SU-DHL-6 (cell line): ENCODE data around the gene NAV1.

Experiments used
- H2AFZ ChIP-seq: fragments of 200-600 bp; sonication (generic); 2 replicates; pipeline ENCODE4 v1.6.1; 2014; ENCODE audit warnings: low read depth, mild to moderate bottlenecking, moderate library complexity, mixed read lengths, antibody characterized with exemption, low read length; ENCODE audit not compliant: severe bottlenecking
- H3F3A ChIP-seq: fragments of 200-600 bp; shearing (Covaris generic); 2 replicates; pipeline ENCODE4 v1.6.0; 2016; ENCODE audit warnings: antibody characterized with exemption, mild to moderate bottlenecking; ENCODE audit not compliant: insufficient read depth
- H3K27ac ChIP-seq: fragments of 200-600 bp; sonication (generic); 2 replicates; pipeline ENCODE4 v1.5.1; 2016; ENCODE audit warnings: low read depth, mild to moderate bottlenecking, low read length, moderate library complexity, mixed read lengths
- H3K27me3 ChIP-seq: fragments of 200-600 bp; sonication (generic), shearing (Covaris generic); 2 replicates; pipeline ENCODE4 v1.6.0; 2014; ENCODE audit warnings: mild to moderate bottlenecking, low read length
- H3K36me3 ChIP-seq: fragments of 200-600 bp; sonication (generic); 2 replicates; pipeline ENCODE4 v1.6.1; 2014; ENCODE audit warnings: mild to moderate bottlenecking, low read length, mixed read lengths
- H3K4me2 ChIP-seq: fragments of 300-600, 200-600 bp; shearing (Covaris generic), sonication (generic); 2 replicates; pipeline ENCODE4 v1.6.0; 2014; ENCODE audit warnings: low read length, low read depth, mild to moderate bottlenecking; ENCODE audit not compliant: poor library complexity, severe bottlenecking
- H3K4me3 ChIP-seq: fragments of 200-600 bp; sonication (generic); 2 replicates; pipeline ENCODE4 v1.5.1; 2014; ENCODE audit warnings: antibody characterized with exemption, low read length, mild to moderate bottlenecking, mixed read lengths; ENCODE audit not compliant: insufficient read depth, poor library complexity, severe bottlenecking
- H3K79me2 ChIP-seq: fragments of 200-600 bp; sonication (generic); 2 replicates; pipeline ENCODE4 v1.6.1; 2014; ENCODE audit warnings: mild to moderate bottlenecking, low read length, moderate library complexity; ENCODE audit not compliant: insufficient read depth
- H3K9ac ChIP-seq: fragments of 200-600 bp; sonication (generic); 2 replicates; pipeline ENCODE4 v1.7.0; 2014; ENCODE audit warnings: mild to moderate bottlenecking, low read length
- H3K9me2 ChIP-seq: fragments of 200-600 bp; sonication (generic); replicated peaks from 2 replicates; pipeline ENCODE4 v1.6.1; 2014; ENCODE audit warnings: low read length; ENCODE audit not compliant: insufficient read depth
- H3K9me3 ChIP-seq: fragments of 200-600 bp; sonication (generic); 2 replicates; pipeline ENCODE4 v1.6.1; 2014; ENCODE audit warnings: low read length, mixed read lengths; ENCODE audit not compliant: insufficient read depth
- H4K20me1 ChIP-seq: fragments of 200-600 bp; sonication (generic); 2 replicates; pipeline ENCODE4 v1.6.1; 2014; ENCODE audit warnings: low read depth, mild to moderate bottlenecking, antibody characterized with exemption, low read length, moderate library complexity, mixed read lengths
- EZH2phosphoT487 ChIP-seq: fragments of 200-600 bp; sonication (generic), shearing (Covaris generic); conservative IDR thresholded peaks from 2 replicates; pipeline ENCODE4 v1.6.1; 2018; ENCODE audit warnings: mild to moderate bottlenecking, antibody characterized with exemption, low read length, moderate library complexity, mixed read lengths
- TF ChIP-seq, protein P1 (sequence below): fragments of 200-600 bp; sonication (generic); IDR thresholded peaks from one replicate; pipeline ENCODE4 v1.5.1; 2017; ENCODE audit warnings: antibody characterized with exemption, mild to moderate bottlenecking, low read length, moderate library complexity; ENCODE audit not compliant: insufficient read depth, poor library complexity, severe bottlenecking

NAV1 gene

GRCh38 chr1:201502511-201502857, 36.4 kb upstream of the NAV1 start:
- H3K4me3 ChIP-seq = no peak overlapping the region
- H3K27ac ChIP-seq = no peak overlapping the region
- no peak overlapping the region for H2AFZ ChIP-seq
- no peaks in the 10 kb centered on the region for H3K27me3 ChIP-seq
- no peaks in the 10 kb centered on the region for H4K20me1 ChIP-seq
- no peaks in the 10 kb centered on the region for H3K9me2 ChIP-seq
- H3F3A ChIP-seq = no peaks in the 10 kb centered on the region
- no peaks in the 10 kb centered on the region for H3K36me3 ChIP-seq
- no peaks in the 10 kb centered on the region for H3K79me2 ChIP-seq
- H3K9ac ChIP-seq = no peak overlapping the region
- no peaks in the 10 kb centered on the region for H3K9me3 ChIP-seq
- H3K4me2 ChIP-seq = no peak overlapping the region
- TF ChIP-seq, protein P1, sequence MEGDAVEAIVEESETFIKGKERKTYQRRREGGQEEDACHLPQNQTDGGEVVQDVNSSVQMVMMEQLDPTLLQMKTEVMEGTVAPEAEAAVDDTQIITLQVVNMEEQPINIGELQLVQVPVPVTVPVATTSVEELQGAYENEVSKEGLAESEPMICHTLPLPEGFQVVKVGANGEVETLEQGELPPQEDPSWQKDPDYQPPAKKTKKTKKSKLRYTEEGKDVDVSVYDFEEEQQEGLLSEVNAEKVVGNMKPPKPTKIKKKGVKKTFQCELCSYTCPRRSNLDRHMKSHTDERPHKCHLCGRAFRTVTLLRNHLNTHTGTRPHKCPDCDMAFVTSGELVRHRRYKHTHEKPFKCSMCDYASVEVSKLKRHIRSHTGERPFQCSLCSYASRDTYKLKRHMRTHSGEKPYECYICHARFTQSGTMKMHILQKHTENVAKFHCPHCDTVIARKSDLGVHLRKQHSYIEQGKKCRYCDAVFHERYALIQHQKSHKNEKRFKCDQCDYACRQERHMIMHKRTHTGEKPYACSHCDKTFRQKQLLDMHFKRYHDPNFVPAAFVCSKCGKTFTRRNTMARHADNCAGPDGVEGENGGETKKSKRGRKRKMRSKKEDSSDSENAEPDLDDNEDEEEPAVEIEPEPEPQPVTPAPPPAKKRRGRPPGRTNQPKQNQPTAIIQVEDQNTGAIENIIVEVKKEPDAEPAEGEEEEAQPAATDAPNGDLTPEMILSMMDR = no peak
- no peak for TF ChIP-seq EZH2phosphoT487

- Histone ChIP-seq H3K4me2 (no peak overlapping the region), H3K9ac (no peak overlapping the region), H3K36me3 (no peaks in the 10 kb centered on the region), H3K27ac (no peak overlapping the region), H2AFZ (no peak overlapping the region), H3K27me3 (no peaks in the 10 kb centered on the region), H3K79me2 (no peaks in the 10 kb centered on the region), H4K20me1 (no peaks in the 10 kb centered on the region), H3K4me3 (no peak overlapping the region), H3F3A (no peaks in the 10 kb centered on the region), H3K9me2 (no peaks in the 10 kb centered on the region), H3K9me3 (no peaks in the 10 kb centered on the region)
- TF ChIP-seq, protein P1 = no peak
- TF ChIP-seq EZH2phosphoT487 = no peak
Measured at GRCh38 chr1:201503397-201504176, 35.3 kb upstream of the NAV1 start.

GRCh38 chr1:201504179-201504631, 34.7 kb upstream of the NAV1 start:
- Histone ChIP-seq H3F3A (no peaks in the 10 kb centered on the region), H3K9me2 (no peaks in the 10 kb centered on the region), H3K79me2 (no peaks in the 10 kb centered on the region), H2AFZ (no peak overlapping the region), H3K9ac (no peak overlapping the region), H3K27ac (no peak overlapping the region), H3K36me3 (no peaks in the 10 kb centered on the region), H4K20me1 (no peaks in the 10 kb centered on the region), H3K27me3 (no peaks in the 10 kb centered on the region), H3K9me3 (no peaks in the 10 kb centered on the region), H3K4me3 (no peak overlapping the region), H3K4me2 (no peak overlapping the region)
- TF ChIP-seq, protein P1 = no peak
- no peak for TF ChIP-seq EZH2phosphoT487
